DOHH2 (cell line): ENCODE results near the gene BANP.

Experiments
- EZH2phosphoT487 ChIP-seq: fragments of 200-600 bp; sonication (generic); IDR thresholded peaks from 2 replicates; pipeline ENCODE4 v1.6.1; 2017; ENCODE audit warnings: borderline replicate concordance, mild to moderate bottlenecking, antibody characterized with exemption, low read length, moderate library complexity, mixed read lengths
- TF ChIP-seq, protein P1 (sequence below): fragments of 200-600 bp; sonication (generic); IDR thresholded peaks from one replicate; pipeline ENCODE4 v1.5.1; 2014; ENCODE audit warnings: antibody characterized with exemption, mild to moderate bottlenecking, low read depth, low read length; ENCODE audit not compliant: poor library complexity, severe bottlenecking

DNA sequence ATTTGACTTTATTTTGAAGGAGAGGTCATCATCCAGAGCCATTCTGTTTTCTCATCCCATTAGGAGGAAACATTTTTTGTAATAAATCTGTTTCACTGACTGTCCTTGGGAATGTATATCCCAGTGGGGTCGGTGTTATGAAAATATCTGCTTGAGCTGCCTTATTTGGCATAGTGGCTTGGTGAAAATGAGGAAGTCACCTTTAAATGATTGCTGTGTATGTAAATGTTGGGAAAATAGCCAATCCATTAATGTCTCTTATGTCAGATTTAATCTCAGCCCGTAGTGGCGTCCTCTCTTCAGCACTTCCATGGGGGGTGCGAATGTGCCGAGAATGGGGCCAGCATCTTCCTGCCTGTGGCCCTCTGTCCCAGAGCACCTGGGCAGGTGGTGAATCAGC lies 57.6 kb downstream of the BANP start:
- TF ChIP-seq, protein P1, sequence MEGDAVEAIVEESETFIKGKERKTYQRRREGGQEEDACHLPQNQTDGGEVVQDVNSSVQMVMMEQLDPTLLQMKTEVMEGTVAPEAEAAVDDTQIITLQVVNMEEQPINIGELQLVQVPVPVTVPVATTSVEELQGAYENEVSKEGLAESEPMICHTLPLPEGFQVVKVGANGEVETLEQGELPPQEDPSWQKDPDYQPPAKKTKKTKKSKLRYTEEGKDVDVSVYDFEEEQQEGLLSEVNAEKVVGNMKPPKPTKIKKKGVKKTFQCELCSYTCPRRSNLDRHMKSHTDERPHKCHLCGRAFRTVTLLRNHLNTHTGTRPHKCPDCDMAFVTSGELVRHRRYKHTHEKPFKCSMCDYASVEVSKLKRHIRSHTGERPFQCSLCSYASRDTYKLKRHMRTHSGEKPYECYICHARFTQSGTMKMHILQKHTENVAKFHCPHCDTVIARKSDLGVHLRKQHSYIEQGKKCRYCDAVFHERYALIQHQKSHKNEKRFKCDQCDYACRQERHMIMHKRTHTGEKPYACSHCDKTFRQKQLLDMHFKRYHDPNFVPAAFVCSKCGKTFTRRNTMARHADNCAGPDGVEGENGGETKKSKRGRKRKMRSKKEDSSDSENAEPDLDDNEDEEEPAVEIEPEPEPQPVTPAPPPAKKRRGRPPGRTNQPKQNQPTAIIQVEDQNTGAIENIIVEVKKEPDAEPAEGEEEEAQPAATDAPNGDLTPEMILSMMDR = no peak
- TF ChIP-seq EZH2phosphoT487 = no peak
